HEK293 (cell line): ENCODE data around the gene ZNF763.
A peak's percentile ranks its signal among the peaks of the same experiment; 100 is the strongest.

Experiments used
- CTCF ChIA-PET: fragments of 350-600 bp; formaldehyde crosslinking; extraction: SDS; loops from one replicate; lab custom pipeline; 2021; ENCODE audit warnings: antibody characterized with exemption; lab: Yijun Ruan, JAX
- POLR2A ChIA-PET: fragments of 300-600 bp; formaldehyde crosslinking; extraction: SDS; loops from one replicate; lab custom pipeline; 2020; ENCODE audit warnings: antibody characterized with exemption, inconsistent platforms; lab: Yijun Ruan, JAX
- H3K27ac ChIP-seq: fragments of 200-500 bp; sonication (Bioruptor generic); 2 replicates; pipeline ENCODE4 v1.5.1; 2014; ENCODE audit warnings: low read depth, low read length, control low read depth, inconsistent platforms; ENCODE audit errors: extremely low read depth
- H3K36me3 ChIP-seq, 2 experiments: fragments of 200-500 bp in 1 of 2; sonication (Bioruptor generic) in 1 of 2; 1 replicate in 1 of 2; 2 replicates in 1 of 2; pipeline ENCODE4 v1.5.1; 2014 to 2017; ENCODE audit warnings: inconsistent platforms in 2 of 2, low read length in 2 of 2; ENCODE audit not compliant: control insufficient read depth in 2 of 2, insufficient read depth in 1 of 2
- H3K4me1 ChIP-seq: fragments of 200-500 bp; sonication (Bioruptor generic); 2 replicates; pipeline ENCODE4 v1.5.1; 2014; ENCODE audit warnings: mild to moderate bottlenecking, low read length, inconsistent platforms; ENCODE audit not compliant: control insufficient read depth, insufficient read depth
- H3K4me3 ChIP-seq: 2 replicates; pipeline ENCODE4 v1.5.1; 2011; ENCODE audit warnings: low read depth, mild to moderate bottlenecking, control low read depth, low read length, moderate library complexity
- H3K9me3 ChIP-seq: fragments of 200-500 bp; sonication (Bioruptor generic); 2 replicates; pipeline ENCODE4 v1.5.1; 2014; ENCODE audit warnings: low read depth, low read length, inconsistent platforms; ENCODE audit not compliant: control insufficient read depth, insufficient read depth
- BCL6B ChIP-seq: fragments of 450-650 bp; formaldehyde crosslinking; IDR thresholded peaks from 2 replicates; pipeline ENCODE4 v1.5.1; 2017; ENCODE audit warnings: missing biosample characterization, missing genetic modification characterization
- EGR2 ChIP-seq: fragments of 450-650 bp; formaldehyde crosslinking; IDR thresholded peaks from 2 replicates; pipeline ENCODE4 v1.5.1; 2016; ENCODE audit warnings: low read depth, missing biosample characterization, missing genetic modification characterization
- RBAK ChIP-seq: fragments of 450-650 bp; formaldehyde crosslinking; IDR thresholded peaks from 2 replicates; pipeline ENCODE4 v1.5.1; 2016; ENCODE audit warnings: missing biosample characterization, missing genetic modification characterization
- SCRT1 ChIP-seq: fragments of 450-650 bp; formaldehyde crosslinking; IDR thresholded peaks from 2 replicates; pipeline ENCODE4 v1.5.1; 2016; ENCODE audit warnings: missing biosample characterization, missing genetic modification characterization, borderline replicate concordance
- SETDB1 ChIP-seq: IDR thresholded peaks from one replicate; pipeline ENCODE4 v1.6.1; 2017; ENCODE audit warnings: mild to moderate bottlenecking, low read length, moderate library complexity, mixed read lengths; ENCODE audit not compliant: insufficient read length
- TRIM28 ChIP-seq: IDR thresholded peaks from 2 replicates; pipeline ENCODE4 v1.6.1; 2011; ENCODE audit warnings: low read length, control low read depth, borderline replicate concordance
- TSHZ1 ChIP-seq: fragments of 450-650 bp; formaldehyde crosslinking; IDR thresholded peaks from 2 replicates; pipeline ENCODE4 v1.5.1; 2016; ENCODE audit warnings: missing biosample characterization, missing genetic modification characterization, borderline replicate concordance
- ZBTB20 ChIP-seq: fragments of 450-650 bp; formaldehyde crosslinking; IDR thresholded peaks from 2 replicates; pipeline ENCODE4 v1.5.1; 2016; ENCODE audit warnings: missing biosample characterization, missing genetic modification characterization
- ZFHX2 ChIP-seq: fragments of 450-650 bp; formaldehyde crosslinking; conservative IDR thresholded peaks from 2 replicates; pipeline ENCODE4 v1.5.1; 2016; ENCODE audit warnings: missing biosample characterization, missing genetic modification characterization
- ZNF133 ChIP-seq: fragments of 450-650 bp; formaldehyde crosslinking; IDR thresholded peaks from 2 replicates; pipeline ENCODE4 v1.5.1; 2016; ENCODE audit warnings: missing biosample characterization, missing genetic modification characterization
- ZNF155 ChIP-seq: fragments of 450-650 bp; formaldehyde crosslinking; IDR thresholded peaks from 2 replicates; pipeline ENCODE4 v1.5.1; 2016; ENCODE audit warnings: missing biosample characterization, missing genetic modification characterization
- ZNF274 ChIP-seq, 2 experiments: fragments of 200-500 bp in 1 of 2; fragments of 450-650 bp in 1 of 2; sonication (Bioruptor generic) in 1 of 2; formaldehyde crosslinking in 1 of 2; IDR thresholded peaks; 2 replicates each; pipeline versions ENCODE4 v1.5.1 to v1.6.1; 2014 to 2016; ENCODE audit warnings: borderline replicate concordance in 1 of 2, inconsistent platforms in 1 of 2, low read length in 1 of 2, missing biosample characterization in 1 of 2, missing genetic modification characterization in 1 of 2
- ZNF416 ChIP-seq: fragments of 450-650 bp; formaldehyde crosslinking; IDR thresholded peaks from 2 replicates; pipeline ENCODE4 v1.5.1; 2016; ENCODE audit warnings: missing biosample characterization, missing genetic modification characterization
- ZNF426 ChIP-seq: fragments of 450-650 bp; formaldehyde crosslinking; IDR thresholded peaks from 2 replicates; pipeline ENCODE4 v1.5.1; 2017; ENCODE audit warnings: missing biosample characterization, missing genetic modification characterization, mild to moderate bottlenecking, inconsistent platforms, moderate library complexity
- ZNF433 ChIP-seq: fragments of 450-650 bp; formaldehyde crosslinking; IDR thresholded peaks from 2 replicates; pipeline ENCODE4 v1.5.1; 2016; ENCODE audit warnings: missing biosample characterization, missing genetic modification characterization, low read depth
- ZNF530 ChIP-seq: fragments of 450-650 bp; formaldehyde crosslinking; IDR thresholded peaks from 2 replicates; pipeline ENCODE4 v1.5.1; 2016; ENCODE audit warnings: low read depth, missing biosample characterization, missing genetic modification characterization
- ZNF544 ChIP-seq: fragments of 450-650 bp; formaldehyde crosslinking; IDR thresholded peaks from 2 replicates; pipeline ENCODE4 v1.5.0; 2017; ENCODE audit warnings: missing biosample characterization, missing genetic modification characterization
- ZNF624 ChIP-seq: fragments of 450-650 bp; formaldehyde crosslinking; IDR thresholded peaks from 2 replicates; pipeline ENCODE4 v1.5.1; 2017; ENCODE audit warnings: missing biosample characterization, missing genetic modification characterization
- ZNF658 ChIP-seq: fragments of 450-650 bp; formaldehyde crosslinking; IDR thresholded peaks from 2 replicates; pipeline ENCODE4; 2016; ENCODE audit warnings: missing biosample characterization, missing genetic modification characterization
- ZSCAN5A ChIP-seq: fragments of 450-650 bp; formaldehyde crosslinking; IDR thresholded peaks from 2 replicates; pipeline ENCODE4 v1.5.1; 2016; ENCODE audit warnings: missing biosample characterization, missing genetic modification characterization
- TF ChIP-seq, protein P1 (sequence below): fragments of 450-650 bp; formaldehyde crosslinking; IDR thresholded peaks from 2 replicates; pipeline ENCODE4 v1.5.1; 2016; ENCODE audit warnings: missing biosample characterization, missing genetic modification characterization
- TF ChIP-seq, protein P2 (sequence below): fragments of 450-650 bp; formaldehyde crosslinking; IDR thresholded peaks from 2 replicates; pipeline ENCODE4 v1.5.1; 2016; ENCODE audit warnings: missing biosample characterization, missing genetic modification characterization

The ZNF763 gene

DNA sequence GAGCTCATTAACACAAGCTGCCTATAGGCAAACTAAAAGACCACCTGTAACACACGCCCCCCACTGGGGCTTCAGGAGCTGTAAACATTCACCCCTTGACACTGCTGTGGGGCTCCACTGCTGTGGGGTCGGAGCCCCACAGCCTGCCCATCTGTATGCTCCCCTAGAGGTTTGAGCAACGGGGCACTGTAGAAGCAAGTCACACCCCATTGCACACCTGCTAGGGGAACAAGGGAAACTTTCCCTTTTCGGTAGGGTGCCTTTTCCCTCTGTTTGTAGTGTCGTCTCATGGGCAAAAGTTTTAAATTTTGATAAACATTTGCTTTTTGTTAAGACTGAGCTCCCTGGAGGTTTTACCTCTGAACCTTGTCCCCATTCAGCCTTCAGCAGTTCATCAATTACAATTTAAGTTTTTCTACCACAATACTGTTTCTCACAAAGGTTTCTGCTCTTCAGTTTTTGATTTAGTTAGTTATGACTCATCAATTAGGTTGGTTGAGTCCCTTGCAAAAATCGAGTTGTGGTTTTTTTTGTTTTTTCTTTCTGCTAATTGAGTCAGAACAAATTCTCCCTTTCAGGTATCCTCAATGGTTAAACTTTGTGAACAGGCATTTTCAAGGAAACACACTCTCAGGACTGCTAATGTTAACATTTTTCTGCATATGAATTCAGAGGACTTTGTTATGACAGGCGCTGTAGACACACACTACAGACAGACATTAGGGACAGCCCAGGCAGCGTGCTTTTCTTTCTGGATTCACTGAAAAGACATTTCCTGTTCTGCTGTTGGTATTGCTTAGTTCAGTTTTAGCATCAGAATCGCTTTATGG is 35.5 kb downstream of the ZNF763 start (continued):
- TF ChIP-seq BCL6B (tag by site-specific recombination) (no peak), TSHZ1 (tag by site-specific recombination) (no peak), ZNF544 (tag by site-specific recombination) (no peak), ZFHX2 (tag by site-specific recombination) (no peak), ZNF530 (no peak), ZNF658 (tag by site-specific recombination) (no peak)

DNA sequence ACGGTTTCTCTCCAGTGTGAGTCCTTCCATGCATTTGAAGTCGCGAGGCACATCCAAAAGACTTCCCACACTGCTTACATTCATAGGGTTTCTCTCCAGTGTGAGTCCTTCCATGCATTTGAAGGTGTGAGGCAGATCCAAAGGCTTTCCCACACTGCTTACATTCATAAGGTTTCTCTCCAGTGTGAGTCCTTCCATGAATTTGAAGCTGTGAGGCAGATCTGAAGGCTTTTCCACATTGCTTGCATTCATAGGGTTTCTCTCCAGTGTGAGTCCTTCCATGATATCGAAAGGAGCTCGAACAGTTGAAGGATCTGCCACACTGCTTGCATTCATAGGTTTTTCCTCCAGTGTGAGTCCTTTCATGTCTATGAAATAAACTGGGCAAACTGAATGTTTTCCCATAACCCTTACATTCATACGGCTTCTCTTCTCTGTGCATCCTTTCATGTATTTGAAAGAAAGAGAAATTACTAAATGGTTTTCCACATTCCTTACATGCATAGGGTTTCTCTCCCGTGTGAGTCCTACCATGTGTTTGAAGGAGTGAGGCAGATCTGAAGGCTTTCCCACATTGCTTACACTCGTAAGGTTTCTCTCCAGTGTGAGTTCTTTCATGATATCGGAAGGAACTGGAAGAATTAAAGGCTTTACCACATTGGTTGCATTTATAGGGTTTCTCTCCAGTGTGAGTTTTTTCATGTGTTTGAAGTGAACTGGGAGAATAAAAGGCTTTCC is 50.3 kb downstream of the ZNF763 start:
- H3K4me1 ChIP-seq, result no peaks in the 10 kb centered on the region
- no peaks in the 10 kb centered on the region for H3K9me3 ChIP-seq
- CTCF ChIA-PET, result interaction anchor here (0.7 kb wide), 1 partner anchor 47 kb away, joined by 3 read pairs; no protein-coding TSS in a partner anchor
- no peak overlapping the region for H3K27ac ChIP-seq
- POLR2A ChIA-PET, result no interaction called here
- no peak overlapping the region for H3K4me3 ChIP-seq
- TF ChIP-seq ZNF133 (no peak), RBAK (tag by site-specific recombination) (no peak), ZNF416 (tag by site-specific recombination) (no peak), ZNF426 (no peak), EGR2 (tag by site-specific recombination) (no peak), ZNF433 (tag by site-specific recombination) (0 out of 2 replicates have a peak, but pooled peaks have one; percentile 1), TSHZ1 (tag by site-specific recombination) (no peak), ZNF155 (tag by site-specific recombination) (no peak), ZSCAN5A (tag by site-specific recombination) (no peak), ZNF274 (IDR thresholded peaks at IDR 0.05; ENCODE audit: low read length) (no peak), ZNF274 (tag by site-specific recombination; IDR thresholded peaks at IDR 0.05; ENCODE audit: borderline replicate concordance) (peak; percentile 92), SCRT1 (tag by site-specific recombination) (no peak), ZNF624 (no peak), ZBTB20 (no peak), TRIM28 (peak; percentile 95; the same call in 1 of the 2 replicates), SETDB1 (peak; percentile 91)
- TF ChIP-seq, protein P1, sequence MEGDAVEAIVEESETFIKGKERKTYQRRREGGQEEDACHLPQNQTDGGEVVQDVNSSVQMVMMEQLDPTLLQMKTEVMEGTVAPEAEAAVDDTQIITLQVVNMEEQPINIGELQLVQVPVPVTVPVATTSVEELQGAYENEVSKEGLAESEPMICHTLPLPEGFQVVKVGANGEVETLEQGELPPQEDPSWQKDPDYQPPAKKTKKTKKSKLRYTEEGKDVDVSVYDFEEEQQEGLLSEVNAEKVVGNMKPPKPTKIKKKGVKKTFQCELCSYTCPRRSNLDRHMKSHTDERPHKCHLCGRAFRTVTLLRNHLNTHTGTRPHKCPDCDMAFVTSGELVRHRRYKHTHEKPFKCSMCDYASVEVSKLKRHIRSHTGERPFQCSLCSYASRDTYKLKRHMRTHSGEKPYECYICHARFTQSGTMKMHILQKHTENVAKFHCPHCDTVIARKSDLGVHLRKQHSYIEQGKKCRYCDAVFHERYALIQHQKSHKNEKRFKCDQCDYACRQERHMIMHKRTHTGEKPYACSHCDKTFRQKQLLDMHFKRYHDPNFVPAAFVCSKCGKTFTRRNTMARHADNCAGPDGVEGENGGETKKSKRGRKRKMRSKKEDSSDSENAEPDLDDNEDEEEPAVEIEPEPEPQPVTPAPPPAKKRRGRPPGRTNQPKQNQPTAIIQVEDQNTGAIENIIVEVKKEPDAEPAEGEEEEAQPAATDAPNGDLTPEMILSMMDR (tag by site-specific recombination), result no peak
- TF ChIP-seq, protein P2, sequence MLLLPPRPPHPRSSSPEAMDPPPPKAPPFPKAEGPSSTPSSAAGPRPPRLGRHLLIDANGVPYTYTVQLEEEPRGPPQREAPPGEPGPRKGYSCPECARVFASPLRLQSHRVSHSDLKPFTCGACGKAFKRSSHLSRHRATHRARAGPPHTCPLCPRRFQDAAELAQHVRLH, result no peak
- peaks cover 0 to 38% of the 10 kb centered on the region in 2 experiments; a peak in 1 of 3 replicates for H3K36me3 ChIP-seq
